ENCODE measurements around the gene MPPED1. TPM values are rescaled to one million over a fixed set of nuclear protein-coding genes. Genes with fewer than 3 reads are reported as not detected.

Gene MPPED1
- total and polyA plus RNA-seq, 4 donors = 14.3 to 23.3 (median 16.0) TPM

- Histone ChIP-seq H3K36me3 (ENCODE audit: control insufficient read depth, insufficient read depth, low read length) (no peaks in the 10 kb centered on the region), H3K27me3 (ENCODE audit: control insufficient read depth, insufficient read depth, low read length) (peaks cover 3% of the 10 kb centered on the region), H3K27ac (ENCODE audit: low read depth, low read length) (no peak overlapping the region), H3K4me3 (ENCODE audit: low read depth, low read length) (no peak overlapping the region), H3K9me3 (ENCODE audit: control insufficient read depth, insufficient read depth, low read length) (peaks cover 2% of the 10 kb centered on the region), H3K4me1 (ENCODE audit: control insufficient read depth, insufficient read depth, low read length) (peaks cover 11% of the 10 kb centered on the region)
- DNase-seq (ENCODE audit: low read depth in 4 of 6, low spot score in 6 of 6) = no peak
- 85% methylated on average over 2 of the region's 3 CpGs for WGBS (ENCODE audit: insufficient coverage)
Observed at GRCh38 chr22:43391306-43391705, 20.5 kb upstream of the MPPED1 start.

GRCh38 chr22:43392385-43392989 lies 19.3 kb upstream of the MPPED1 start:
- no peak for DNase-seq (ENCODE audit: low read depth in 4 of 6, low spot score in 6 of 6)
- 89% methylated on average over 9 of the region's 9 CpGs for WGBS (ENCODE audit: insufficient coverage)
- no peak overlapping the region for H3K27ac ChIP-seq (ENCODE audit: low read depth, low read length)

GRCh38 chr22:43393132-43393843 lies 18.5 kb upstream of the MPPED1 start:
- no peak overlapping the region for H3K27ac ChIP-seq (ENCODE audit: low read depth, low read length)
- H3K4me1 ChIP-seq (ENCODE audit: control insufficient read depth, insufficient read depth, low read length) = peaks cover 7% of the 10 kb centered on the region
- no peaks in the 10 kb centered on the region for H3K27me3 ChIP-seq (ENCODE audit: control insufficient read depth, insufficient read depth, low read length)
- H3K36me3 ChIP-seq (ENCODE audit: control insufficient read depth, insufficient read depth, low read length) = no peaks in the 10 kb centered on the region
- peaks cover 2% of the 10 kb centered on the region for H3K9me3 ChIP-seq (ENCODE audit: control insufficient read depth, insufficient read depth, low read length)
- DNase-seq (ENCODE audit: low read depth in 4 of 6, low spot score in 6 of 6) = no peak
- H3K4me3 ChIP-seq (ENCODE audit: low read depth, low read length) = no peak overlapping the region
- WGBS (ENCODE audit: insufficient coverage) = 44% methylated on average over 10 of the region's 14 CpGs

More at GRCh38 chr22:43392385-43392989, 19.3 kb upstream of the MPPED1 start:
- Histone ChIP-seq H3K9me3 (ENCODE audit: control insufficient read depth, insufficient read depth, low read length) (peaks cover 2% of the 10 kb centered on the region), H3K4me1 (ENCODE audit: control insufficient read depth, insufficient read depth, low read length) (peaks cover 11% of the 10 kb centered on the region), H3K36me3 (ENCODE audit: control insufficient read depth, insufficient read depth, low read length) (no peaks in the 10 kb centered on the region), H3K4me3 (ENCODE audit: low read depth, low read length) (no peak overlapping the region), H3K27me3 (ENCODE audit: control insufficient read depth, insufficient read depth, low read length) (peaks cover 3% of the 10 kb centered on the region)

GRCh38 chr22:43393844-43394474 lies 17.9 kb upstream of the MPPED1 start:
- Histone ChIP-seq H3K9me3 (ENCODE audit: control insufficient read depth, insufficient read depth, low read length) (peaks cover 2% of the 10 kb centered on the region), H3K27ac (ENCODE audit: low read depth, low read length) (no peak overlapping the region), H3K4me3 (ENCODE audit: low read depth, low read length) (no peak overlapping the region), H3K36me3 (ENCODE audit: control insufficient read depth, insufficient read depth, low read length) (no peaks in the 10 kb centered on the region), H3K4me1 (ENCODE audit: control insufficient read depth, insufficient read depth, low read length) (peaks cover 3% of the 10 kb centered on the region), H3K27me3 (ENCODE audit: control insufficient read depth, insufficient read depth, low read length) (no peaks in the 10 kb centered on the region)
- no peak for DNase-seq (ENCODE audit: low read depth in 4 of 6, low spot score in 6 of 6)
- WGBS (ENCODE audit: insufficient coverage) = 100% methylated on average over 2 of the region's 4 CpGs

GRCh38 chr22:43395086-43395695 lies 16.6 kb upstream of the MPPED1 start:
- Histone ChIP-seq H3K9me3 (ENCODE audit: control insufficient read depth, insufficient read depth, low read length) (peaks cover 2% of the 10 kb centered on the region), H3K27me3 (ENCODE audit: control insufficient read depth, insufficient read depth, low read length) (no peaks in the 10 kb centered on the region)
- 84% methylated on average over 5 of the region's 9 CpGs for WGBS (ENCODE audit: insufficient coverage)

GRCh38 chr22:43396321-43396933 lies 15.4 kb upstream of the MPPED1 start:
- DNase-seq (ENCODE audit: low read depth in 4 of 6, low spot score in 6 of 6) = no peak
- Histone ChIP-seq H3K4me3 (ENCODE audit: low read depth, low read length) (no peak overlapping the region), H3K27me3 (ENCODE audit: control insufficient read depth, insufficient read depth, low read length) (no peaks in the 10 kb centered on the region), H3K4me1 (ENCODE audit: control insufficient read depth, insufficient read depth, low read length) (peaks cover 9% of the 10 kb centered on the region), H3K9me3 (ENCODE audit: control insufficient read depth, insufficient read depth, low read length) (peaks cover 2% of the 10 kb centered on the region), H3K36me3 (ENCODE audit: control insufficient read depth, insufficient read depth, low read length) (no peaks in the 10 kb centered on the region), H3K27ac (ENCODE audit: low read depth, low read length) (no peak overlapping the region)
- 78% methylated on average over 12 of the region's 17 CpGs for WGBS (ENCODE audit: insufficient coverage)

More at GRCh38 chr22:43395086-43395695, 16.6 kb upstream of the MPPED1 start:
- Histone ChIP-seq H3K27ac (ENCODE audit: low read depth, low read length) (no peak overlapping the region), H3K36me3 (ENCODE audit: control insufficient read depth, insufficient read depth, low read length) (no peaks in the 10 kb centered on the region), H3K4me1 (ENCODE audit: control insufficient read depth, insufficient read depth, low read length) (peaks cover 4% of the 10 kb centered on the region), H3K4me3 (ENCODE audit: low read depth, low read length) (no peak overlapping the region)
- peak in 1 of 6 donors; percentile 82 for DNase-seq (ENCODE audit: low read depth in 4 of 6, low spot score in 6 of 6)

- Histone ChIP-seq H3K4me1 (ENCODE audit: control insufficient read depth, insufficient read depth, low read length) (peaks cover 9% of the 10 kb centered on the region), H3K9me3 (ENCODE audit: control insufficient read depth, insufficient read depth, low read length) (peaks cover 2% of the 10 kb centered on the region), H3K27ac (ENCODE audit: low read depth, low read length) (no peak overlapping the region), H3K27me3 (ENCODE audit: control insufficient read depth, insufficient read depth, low read length) (no peaks in the 10 kb centered on the region), H3K4me3 (ENCODE audit: low read depth, low read length) (no peak overlapping the region), H3K36me3 (ENCODE audit: control insufficient read depth, insufficient read depth, low read length) (no peaks in the 10 kb centered on the region)
- WGBS (ENCODE audit: insufficient coverage) = 69% methylated on average over 23 of the region's 23 CpGs
- DNase-seq (ENCODE audit: low read depth in 4 of 6, low spot score in 6 of 6) = no peak
Observed at GRCh38 chr22:43396934-43397457, 14.8 kb upstream of the MPPED1 start.

GRCh38 chr22:43397766-43398165 lies 14.0 kb upstream of the MPPED1 start:
- Histone ChIP-seq H3K4me3 (ENCODE audit: low read depth, low read length) (no peak overlapping the region), H3K9me3 (ENCODE audit: control insufficient read depth, insufficient read depth, low read length) (peaks cover 2% of the 10 kb centered on the region), H3K27me3 (ENCODE audit: control insufficient read depth, insufficient read depth, low read length) (no peaks in the 10 kb centered on the region), H3K27ac (ENCODE audit: low read depth, low read length) (no peak overlapping the region), H3K4me1 (ENCODE audit: control insufficient read depth, insufficient read depth, low read length) (peaks cover 9% of the 10 kb centered on the region), H3K36me3 (ENCODE audit: control insufficient read depth, insufficient read depth, low read length) (no peaks in the 10 kb centered on the region)
- WGBS (ENCODE audit: insufficient coverage) = 93% methylated on average over 3 of the region's 7 CpGs
- no peak for DNase-seq (ENCODE audit: low read depth in 4 of 6, low spot score in 6 of 6)

- Histone ChIP-seq H3K27me3 (ENCODE audit: control insufficient read depth, insufficient read depth, low read length) (no peaks in the 10 kb centered on the region), H3K4me3 (ENCODE audit: low read depth, low read length) (no peak overlapping the region), H3K9me3 (ENCODE audit: control insufficient read depth, insufficient read depth, low read length) (peaks cover 2% of the 10 kb centered on the region), H3K36me3 (ENCODE audit: control insufficient read depth, insufficient read depth, low read length) (no peaks in the 10 kb centered on the region), H3K4me1 (ENCODE audit: control insufficient read depth, insufficient read depth, low read length) (peaks cover 6% of the 10 kb centered on the region), H3K27ac (ENCODE audit: low read depth, low read length) (no peak overlapping the region)
- 52% methylated on average over 5 of the region's 5 CpGs for WGBS (ENCODE audit: insufficient coverage)
- DNase-seq (ENCODE audit: low read depth in 4 of 6, low spot score in 6 of 6) = no peak
Observed at GRCh38 chr22:43398246-43398645, 13.6 kb upstream of the MPPED1 start.

All from spinal cord (tissue), 10 donors.